Measurements from ENCODE around the gene AFF1.
A peak's percentile ranks its signal among the peaks of the same experiment; 100 is the strongest.

AFF1 gene

DNA sequence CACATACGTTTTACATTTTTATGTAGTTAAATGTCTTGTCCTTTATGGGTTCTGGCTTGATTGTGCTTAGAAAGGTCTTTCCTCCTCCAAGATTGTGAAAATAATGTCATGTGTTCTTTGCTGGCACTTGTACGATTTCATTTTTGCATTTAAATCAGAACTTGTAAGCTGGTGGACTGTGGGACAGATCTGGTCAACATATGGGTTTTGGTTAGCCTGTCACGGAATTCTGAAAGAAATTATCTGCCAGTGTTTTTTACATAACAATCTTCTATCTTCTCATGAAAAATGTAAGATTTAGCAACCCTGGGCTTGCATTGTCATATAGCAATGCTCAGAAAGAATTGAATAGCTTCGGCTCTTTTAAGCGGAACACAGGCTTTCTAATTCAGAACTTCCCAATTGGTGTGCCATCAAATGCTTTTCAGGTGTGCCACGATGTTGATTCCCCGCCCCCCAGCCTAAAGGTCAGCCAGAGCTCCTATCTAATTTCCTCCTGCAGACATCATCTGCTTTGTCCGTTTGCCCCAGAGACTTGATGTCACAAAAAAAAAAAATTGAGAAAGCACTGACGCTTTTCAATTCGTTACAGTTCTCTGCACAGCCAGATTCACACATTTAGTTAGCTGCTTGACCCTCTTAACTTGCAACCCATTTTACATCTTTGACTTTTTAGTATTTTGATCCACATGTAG lies 16.2 kb downstream of the AFF1 start:
- no peak for DNase-seq (ENCODE audit: low read depth, low spot score)

DNA sequence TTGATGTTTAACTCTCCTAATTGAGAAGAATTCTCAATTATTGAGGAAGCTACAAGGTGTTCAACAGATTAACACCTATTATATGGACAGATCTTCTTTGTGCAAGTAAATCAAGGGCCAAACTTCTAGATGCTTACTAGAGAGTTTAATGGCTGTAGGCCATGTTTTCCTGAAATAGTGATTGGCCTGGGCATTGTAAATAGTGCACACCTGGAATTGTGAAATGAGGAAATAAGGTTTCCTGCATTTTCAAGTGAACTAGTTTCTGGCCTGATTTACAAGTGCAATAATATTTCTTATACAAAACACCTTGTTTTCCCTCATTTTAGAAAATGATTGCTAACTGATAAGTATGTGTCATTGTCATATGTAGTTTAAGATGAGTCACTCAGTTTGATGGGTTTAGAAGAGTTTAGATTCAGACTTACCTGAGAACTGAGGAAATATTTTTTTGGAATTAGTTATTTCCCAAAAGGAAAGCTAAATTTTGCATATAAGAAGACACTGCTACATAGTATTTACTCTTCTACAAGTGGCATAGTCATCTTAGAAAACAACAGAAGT lies 21.2 kb downstream of the AFF1 start:
- DNase-seq (ENCODE audit: low read depth, low spot score), result no peak

DNA sequence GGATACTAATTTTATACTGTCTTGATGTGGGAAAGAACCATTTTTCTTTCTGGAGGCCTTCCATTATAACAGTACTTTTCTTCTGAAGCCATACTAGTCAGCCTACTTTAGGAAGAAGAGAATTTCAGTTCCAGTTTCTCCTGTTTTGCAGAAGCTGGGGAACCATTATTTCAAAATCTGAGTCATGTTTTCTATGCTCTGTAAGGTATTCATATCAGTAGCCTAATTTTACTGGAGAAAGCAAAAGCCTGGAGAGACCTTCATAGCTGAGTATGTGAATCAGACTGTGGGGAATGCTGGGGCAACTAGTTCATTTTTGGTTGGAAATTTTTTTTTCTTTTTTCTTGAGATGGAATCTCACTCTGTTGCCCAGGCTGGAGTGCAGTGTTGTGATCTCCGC lies 22.4 kb downstream of the AFF1 start:
- no peak for DNase-seq (ENCODE audit: low read depth, low spot score)

DNA sequence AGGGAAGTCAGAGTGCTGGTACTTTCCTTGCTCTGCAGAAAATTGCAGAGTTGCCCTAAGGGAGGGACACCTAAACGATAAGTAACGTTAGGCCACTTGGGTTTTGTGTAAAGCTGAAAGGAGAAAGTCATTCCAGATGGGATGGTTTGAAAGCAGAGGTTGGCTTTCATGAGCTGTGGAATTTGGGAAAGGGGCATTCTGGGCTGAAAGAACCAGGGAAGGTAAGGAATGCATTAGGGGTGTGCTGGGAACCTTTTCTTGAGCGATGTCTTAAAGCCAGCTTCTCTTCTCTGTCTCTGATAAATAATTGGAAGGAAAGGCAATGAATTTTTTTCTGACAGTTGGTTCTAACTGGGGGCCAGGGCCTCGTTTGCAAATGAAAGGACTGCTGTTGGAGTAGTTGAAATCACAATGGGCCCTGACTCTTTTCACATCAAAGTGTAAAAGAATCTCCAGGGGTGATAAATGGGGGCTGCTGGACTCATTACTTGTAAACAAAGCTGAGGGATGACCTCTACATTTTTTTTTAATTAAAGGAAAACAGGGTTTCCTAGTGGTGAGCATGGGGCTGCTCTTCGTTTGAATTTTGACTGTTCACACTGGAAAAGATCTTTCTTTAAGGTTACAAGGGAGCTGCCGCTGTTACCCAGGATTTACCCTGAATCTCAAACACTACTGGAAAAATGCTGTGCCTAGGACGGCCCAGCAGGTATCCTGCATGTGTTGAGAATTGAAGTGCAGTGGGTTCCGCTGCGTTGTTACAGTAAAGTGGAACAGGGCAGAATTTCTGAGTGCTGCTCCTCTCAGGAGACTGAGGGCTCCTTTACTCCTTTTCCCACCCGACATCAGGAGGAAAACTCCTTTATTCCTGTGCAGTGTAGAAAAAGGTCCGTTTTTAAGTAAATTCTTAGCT lies 25.0 kb downstream of the AFF1 start:
- DNase-seq (ENCODE audit: low read depth, low spot score), result peak; percentile 94

DNA sequence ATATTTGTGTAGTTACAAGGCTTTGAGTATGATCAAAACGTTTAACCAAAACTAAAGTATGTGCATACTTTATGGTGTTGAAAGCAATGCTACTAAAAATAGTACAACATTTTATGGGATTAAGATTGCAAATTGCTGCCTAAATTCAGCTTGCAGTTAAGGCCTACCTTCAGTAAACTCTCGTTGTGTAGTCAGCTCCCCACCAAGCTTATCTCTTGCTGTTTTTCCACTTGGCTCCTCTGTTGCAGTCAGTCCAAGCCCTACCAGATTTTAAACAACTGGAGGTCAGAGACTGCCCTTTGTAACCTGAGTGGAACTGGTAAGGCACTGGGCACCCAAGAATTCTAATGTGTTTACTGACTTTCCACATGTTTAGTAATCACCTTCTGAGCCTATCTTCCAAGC lies 25.7 kb downstream of the AFF1 start:
- peak; percentile 53 for DNase-seq (ENCODE audit: low read depth, low spot score)

DNA sequence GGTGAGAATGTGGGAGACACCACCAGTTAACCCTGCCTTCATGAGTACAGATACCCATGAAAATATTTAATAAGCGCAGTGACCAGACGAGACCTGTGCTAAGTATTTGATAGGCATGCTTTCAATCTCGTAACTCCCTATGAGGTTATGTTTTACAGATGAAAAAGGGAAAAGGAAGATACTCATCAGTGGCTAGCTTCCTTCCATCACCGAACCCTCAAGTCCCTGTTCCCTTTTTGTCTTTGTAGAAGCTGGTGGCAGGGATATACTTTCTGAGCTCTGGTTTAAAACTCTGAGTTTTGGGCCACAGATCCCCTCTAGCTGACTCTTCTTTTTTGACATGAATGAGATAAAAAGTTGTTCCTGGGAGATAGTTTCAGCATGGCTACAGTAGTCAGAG lies 26.3 kb downstream of the AFF1 start:
- no peak for DNase-seq (ENCODE audit: low read depth, low spot score)

DNA sequence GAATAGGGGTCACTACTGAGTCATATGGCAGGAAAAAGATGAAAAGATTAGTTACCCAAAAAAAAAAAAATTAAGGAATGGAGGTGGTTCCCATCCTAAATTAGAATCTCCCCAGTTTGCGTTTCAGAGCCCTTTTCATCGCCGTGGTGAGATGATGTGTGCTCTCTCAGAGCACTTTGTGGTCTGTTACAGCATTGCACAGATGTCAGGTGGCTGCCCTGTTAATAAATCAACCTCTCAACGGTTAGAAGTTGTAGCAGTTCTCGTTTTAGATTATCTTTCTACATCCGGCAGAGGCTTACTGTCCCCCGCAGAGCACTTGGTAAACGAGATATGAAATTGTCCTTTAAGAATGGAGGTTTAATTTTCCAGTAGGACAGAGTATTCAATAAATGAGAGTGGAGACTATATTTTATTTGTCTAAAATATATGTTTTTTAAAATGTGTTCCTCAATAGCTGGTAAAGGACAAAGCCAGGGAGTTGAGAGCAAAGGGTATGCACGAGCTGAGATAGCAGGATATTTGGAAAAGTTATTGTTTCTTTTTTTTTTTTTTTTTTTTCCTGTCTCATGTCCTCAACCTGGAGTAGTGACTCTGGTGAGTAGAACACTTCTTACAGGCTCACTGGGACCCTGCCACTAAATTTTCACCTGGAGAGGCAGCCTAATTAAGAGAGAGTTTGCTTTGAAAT lies 26.9 kb downstream of the AFF1 start:
- no peak for DNase-seq (ENCODE audit: low read depth, low spot score)

DNA sequence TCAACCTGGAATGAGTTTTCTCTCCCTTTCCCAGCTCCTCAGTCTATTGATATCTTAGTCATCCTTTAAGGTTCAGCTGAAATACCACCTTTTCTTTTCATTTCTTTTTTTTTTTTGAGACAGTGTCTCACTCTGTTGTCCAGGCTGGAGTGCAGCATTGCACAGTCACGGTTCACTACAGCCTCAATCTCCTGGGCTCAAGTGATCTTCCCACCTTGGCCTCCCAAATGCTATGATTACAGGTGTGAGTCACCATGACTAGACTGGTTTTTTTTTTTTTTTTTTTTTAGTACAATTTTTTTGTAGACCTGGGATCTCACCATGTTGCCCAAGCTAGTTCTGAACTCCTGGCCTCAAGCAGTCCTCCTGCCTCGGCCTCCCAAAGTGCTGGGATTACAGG lies 28.9 kb downstream of the AFF1 start:
- DNase-seq (ENCODE audit: low read depth, low spot score), result no peak

DNA sequence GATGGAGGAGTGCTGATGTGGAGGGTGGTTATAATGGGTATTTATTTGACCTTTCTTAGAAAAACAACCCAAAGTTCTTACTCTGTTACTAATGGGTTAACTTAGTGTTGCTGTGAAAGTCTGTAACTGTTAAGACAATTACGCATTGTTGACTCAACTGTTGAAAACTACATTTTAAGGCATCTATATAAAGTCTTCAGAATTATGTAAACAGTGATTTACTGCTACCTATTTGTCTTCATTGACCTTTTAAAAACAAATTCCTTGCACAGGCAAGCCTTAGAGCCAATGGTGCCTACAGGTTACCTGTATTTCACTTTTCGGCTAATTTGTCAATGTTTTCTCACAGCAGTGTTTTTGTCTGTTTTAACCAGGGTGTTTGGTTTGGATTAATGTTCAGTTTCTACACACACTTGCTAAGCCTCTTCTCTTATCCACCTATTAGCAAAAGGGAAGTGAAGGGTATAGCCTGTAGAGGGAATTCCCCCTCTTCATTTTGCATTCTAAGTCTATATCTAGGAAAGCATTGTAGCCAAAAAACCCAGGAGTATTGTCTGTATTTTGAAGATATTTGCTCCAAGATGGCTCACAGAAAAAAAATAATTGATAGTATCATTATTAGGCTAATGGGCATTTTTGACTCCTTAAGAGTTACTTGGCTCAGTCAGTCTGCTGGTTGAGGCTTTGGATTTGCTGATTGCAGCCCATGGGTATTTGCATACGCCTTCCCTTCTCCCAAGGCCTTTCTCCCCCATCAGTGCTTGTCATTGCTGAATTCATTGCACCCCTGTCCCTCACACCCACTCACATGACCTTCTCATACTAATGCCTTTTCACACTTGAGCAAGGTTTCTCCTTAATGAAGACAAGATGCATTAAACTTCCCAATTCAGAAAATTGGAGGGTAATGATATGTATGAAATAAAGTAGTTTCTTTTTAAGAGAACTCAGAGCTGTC lies 30.5 kb downstream of the AFF1 start:
- DNase-seq (ENCODE audit: low read depth, low spot score), result no peak

DNA sequence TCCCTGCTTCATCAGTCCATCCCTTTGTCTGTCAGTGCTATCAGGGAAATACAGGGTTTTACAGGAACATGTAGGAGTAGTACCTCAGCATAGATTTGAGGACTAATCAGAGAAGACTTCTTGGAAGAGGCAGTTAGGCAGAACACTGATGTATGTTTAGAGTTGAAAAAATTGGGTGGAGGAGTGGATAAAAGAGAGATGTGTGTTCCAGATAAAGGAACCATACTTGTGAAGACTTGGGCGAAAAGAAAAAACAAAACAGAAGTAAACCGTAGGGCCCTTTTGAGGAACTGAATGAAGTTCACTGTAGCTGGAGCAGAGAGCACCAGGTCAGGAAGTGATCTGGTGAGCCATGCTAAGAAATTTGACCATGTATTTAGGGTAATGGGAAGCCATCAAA lies 32.3 kb downstream of the AFF1 start:
- DNase-seq (ENCODE audit: low read depth, low spot score), result no peak

DNA sequence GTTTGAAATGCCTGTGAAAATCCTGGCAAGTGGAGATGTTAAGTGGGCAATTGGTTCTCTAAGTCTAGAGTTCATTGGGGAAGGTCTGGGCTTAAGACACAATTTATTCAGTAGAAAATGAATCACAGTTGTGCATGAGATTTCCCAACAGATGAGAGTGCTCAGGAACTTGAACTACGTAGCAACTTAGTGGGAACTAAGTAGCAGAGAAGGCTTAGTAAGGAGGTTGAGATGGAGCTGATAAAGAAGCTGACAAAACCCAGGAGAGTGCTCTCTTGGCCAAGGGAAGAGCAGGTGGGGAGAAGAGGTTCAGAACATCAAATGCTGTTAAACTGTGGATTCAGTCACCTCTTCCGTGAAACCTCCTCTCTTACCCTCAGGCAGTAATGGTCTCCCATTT lies 33.0 kb downstream of the AFF1 start:
- no peak for DNase-seq (ENCODE audit: low read depth, low spot score)

DNA sequence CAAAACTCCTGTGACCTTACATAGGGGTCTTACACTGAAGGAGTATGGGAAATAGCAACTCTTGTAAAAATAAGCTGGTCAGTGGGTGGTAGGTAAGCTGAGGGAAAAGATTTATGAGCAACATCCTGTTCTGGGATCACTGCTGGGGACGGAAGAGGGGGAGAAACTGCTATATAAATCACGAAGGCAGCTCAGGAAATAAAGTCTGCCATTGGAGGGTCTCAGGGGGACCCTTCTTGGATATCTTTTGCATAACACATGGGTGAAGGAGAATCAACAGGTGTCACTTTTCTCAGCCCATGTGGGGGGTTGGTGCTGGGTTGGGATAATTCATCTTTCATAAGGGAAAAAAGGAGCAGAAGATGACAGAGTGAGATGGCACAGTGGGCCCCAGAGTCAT lies 33.7 kb downstream of the AFF1 start:
- no peak for DNase-seq (ENCODE audit: low read depth, low spot score)

DNA sequence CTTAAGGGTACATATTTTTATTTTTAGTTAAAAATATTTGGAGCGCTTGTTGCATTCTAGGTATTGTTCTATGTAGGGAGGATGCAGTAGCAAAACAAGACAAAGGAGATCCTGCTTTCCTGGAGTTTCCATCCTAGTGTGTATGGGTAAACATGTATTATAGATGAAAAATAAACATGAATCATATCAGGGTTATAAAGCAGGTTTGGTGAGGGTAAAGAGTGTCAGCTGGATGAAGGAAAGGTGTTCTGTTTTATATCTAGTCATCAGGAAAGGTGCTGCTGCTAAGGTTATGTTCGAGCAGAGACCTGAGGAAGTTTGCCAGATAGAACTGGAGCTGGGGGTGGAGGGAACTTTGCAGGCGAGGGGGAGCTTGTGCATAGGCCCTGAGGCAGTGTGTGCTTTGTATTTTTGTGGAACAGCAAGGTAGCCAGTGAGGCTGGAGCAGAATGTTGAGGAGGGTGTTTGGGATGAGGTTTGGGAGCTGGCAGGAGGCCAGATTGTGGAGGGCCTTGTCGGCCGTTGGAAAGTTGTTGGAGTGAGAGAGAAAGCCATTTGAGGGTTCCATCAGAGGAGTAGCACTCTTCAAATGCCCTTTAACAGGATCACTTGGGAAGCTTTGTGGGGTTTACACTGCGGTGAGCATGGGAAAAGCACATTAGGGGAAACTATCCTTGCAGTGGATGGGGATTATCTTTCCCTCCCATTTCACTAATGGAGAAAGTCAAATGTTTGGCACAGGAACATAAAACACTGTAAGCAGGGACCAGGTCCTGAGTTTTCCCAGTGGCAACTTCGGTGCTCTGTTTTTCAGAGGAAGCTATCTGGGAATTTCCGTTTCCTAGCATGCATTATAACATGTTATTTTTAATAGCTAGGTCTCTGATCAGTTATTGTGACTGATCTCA lies 35.9 kb downstream of the AFF1 start:
- peak; percentile 73 for DNase-seq (ENCODE audit: low read depth, low spot score)

DNA sequence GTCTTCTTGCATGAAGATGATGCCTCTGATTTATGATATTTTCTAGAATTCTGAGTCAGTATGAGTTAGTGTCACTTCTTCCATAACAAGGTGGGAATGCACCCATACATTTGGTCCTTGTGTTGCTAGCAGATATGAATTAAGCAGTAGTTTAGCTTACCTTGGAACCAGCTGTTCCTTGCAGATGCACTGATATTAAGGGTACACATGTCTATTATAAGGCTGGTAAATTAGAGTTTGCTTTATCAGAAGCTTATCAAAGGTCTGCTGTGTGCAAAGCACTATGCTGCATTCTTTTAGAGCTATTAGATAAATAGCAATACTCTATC lies 36.5 kb downstream of the AFF1 start:
- no peak for DNase-seq (ENCODE audit: low read depth, low spot score)

DNA sequence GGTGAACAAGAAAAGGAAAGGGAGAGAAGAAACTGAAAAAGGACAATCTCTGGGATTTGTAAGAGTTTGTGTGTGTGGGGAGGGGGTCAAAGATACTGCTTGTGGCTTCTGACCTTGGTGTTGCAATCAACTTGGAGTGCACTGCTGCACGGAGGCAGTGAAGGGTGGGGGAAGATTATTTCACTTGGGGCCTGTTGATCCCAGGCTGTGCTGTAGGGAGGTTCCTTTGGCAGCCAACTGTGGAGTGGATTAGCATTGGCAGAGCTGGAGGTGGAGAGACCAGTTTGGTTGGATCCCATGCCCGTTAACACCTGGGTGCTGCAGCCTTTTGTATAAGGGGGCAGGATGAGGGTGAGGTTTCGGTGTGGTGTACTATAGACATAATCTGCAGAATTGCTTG lies 38.2 kb downstream of the AFF1 start:
- peak; percentile 39 for DNase-seq (ENCODE audit: low read depth, low spot score)

DNA sequence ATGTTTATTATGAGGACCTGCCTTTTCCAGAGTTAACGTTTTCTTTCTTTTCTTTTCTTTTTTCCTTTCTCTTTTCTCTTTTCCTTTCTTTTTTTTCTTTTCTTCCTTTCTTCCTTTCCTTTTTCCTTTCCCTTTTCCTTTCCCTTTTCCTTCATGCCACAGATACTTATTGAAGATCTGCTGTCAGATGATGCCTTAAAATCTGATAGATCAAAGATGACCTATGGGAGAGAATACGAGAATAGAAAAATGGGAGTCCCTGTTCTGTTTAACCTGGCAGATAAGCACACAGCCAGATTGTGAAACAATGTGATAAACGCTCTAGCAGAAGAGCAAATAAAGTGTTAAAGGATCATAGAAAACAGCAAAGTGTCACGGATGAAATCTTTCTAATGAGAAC lies 38.9 kb downstream of the AFF1 start:
- DNase-seq (ENCODE audit: low read depth, low spot score), result no peak

DNA sequence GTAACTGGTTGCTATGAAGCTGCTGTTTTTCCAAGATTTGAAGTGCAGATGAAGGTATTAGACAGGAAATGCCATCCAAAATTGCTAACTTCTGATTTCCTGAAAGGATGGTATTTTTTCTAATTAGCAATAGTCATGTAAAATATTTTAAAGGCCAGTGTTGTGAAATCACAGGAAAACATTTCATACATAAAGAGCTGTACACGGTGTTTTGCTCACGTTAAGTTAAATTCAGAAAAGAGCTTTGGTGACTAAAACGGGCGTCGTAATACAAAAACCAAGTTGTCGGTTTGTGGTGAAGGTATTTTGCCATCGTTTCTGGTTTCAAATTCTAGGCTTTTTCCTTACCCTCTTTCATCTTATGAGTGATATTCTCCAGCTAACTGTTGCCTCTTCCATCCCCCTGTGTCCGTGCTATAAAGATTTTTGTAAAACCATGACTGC lies 39.8 kb downstream of the AFF1 start:
- no peak for DNase-seq (ENCODE audit: low read depth, low spot score)

DNA sequence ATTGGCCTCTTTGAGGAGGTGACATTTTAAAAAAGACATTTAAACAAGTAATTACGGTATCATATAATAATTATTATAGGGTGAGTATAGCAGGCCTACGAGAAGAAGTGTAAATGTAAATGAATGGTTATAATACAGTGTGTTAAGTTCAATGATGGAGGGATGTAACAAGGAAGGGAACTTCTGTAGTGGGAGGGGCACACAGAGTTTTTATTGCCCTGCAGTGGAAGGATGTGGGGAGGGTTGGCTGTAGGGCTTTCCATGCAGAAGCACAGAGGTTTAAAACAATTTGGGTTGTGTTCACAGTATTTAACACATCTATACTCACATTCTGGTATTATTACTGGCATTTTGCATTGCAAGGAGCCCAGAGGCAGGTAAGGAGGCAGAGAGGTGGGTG lies 41.1 kb downstream of the AFF1 start:
- DNase-seq (ENCODE audit: low read depth, low spot score), result no peak

DNA sequence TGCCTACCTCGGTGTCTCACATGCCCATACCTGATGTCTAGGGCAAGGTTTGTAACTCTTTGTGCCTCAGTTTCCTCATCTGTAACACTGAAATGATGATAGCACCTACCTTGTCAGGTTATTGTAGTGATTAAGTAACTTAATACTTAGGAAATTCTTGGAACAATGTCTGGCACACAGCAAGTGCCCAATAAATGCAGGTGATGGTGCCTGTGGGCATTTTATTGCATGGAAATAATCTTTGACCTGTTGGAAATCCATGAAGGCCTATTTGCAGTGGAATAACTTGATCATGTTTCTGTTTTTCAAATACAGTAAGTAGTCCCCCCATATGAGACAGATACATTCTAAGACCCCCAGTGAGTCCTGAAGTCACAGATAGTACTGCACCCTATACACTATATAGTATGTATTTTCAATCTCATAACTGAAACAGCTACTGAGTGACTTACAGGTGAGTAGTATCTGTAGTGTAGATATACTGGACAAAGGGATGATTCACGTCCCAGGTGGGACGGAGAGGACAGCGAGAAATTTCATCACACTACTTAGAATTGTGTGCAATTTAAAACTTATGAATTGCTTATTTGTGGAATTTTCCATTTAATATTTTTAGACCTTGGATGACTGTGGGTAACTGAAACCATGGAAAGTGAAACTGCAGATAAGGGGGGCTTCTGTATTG lies 42.1 kb downstream of the AFF1 start:
- no peak for DNase-seq (ENCODE audit: low read depth, low spot score)

Data from ELF-1 (cell line).